HTERT RPE-1 (cell line): ENCODE data around the gene FAM114A1.
"Not testable (repeated sequence)": the region's sequence is repeated elsewhere in the genome, so short reads cannot be mapped to it uniquely, and the experiment has no call there.

ENCODE experiments used
- in situ Hi-C: fragments of 300-500 bp; cut with MboI; formaldehyde crosslinking; loops from 4 replicates; pipeline ENCODE4 v1.14.3; 2020; ENCODE audit warnings: low sequenced_read_pairs

Gene FAM114A1

DNA sequence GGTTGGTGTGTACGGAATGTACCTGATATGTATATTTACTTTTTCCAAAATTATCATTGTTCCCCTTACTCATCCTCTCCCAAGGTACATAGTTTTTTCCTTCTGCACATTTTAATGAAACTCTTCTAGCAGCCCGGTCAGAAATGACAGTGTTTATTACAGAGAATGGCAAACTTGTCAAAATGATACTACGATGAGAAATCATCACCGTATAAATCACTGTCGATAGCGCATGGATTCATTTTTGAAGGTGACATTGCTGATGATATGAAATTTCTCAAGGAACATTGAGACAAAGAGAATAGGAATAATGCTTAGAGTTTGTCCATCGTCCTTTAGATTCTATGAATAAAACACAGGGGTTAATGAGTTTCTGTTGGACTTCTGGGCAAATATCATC lies 30.6 kb downstream of the FAM114A1 start:
- in situ Hi-C loops, result no loop called here

- in situ Hi-C loops, result no loop called here
These were observed 34.6 kb downstream of the FAM114A1 start for GRCh38 chr4:38902221-38902620.

GRCh38 chr4:38902695-38903094 lies 35.1 kb downstream of the FAM114A1 start:
- in situ Hi-C loops, result no loop called here

- in situ Hi-C loops, result no loop called here
These were observed 36.6 kb downstream of the FAM114A1 start for GRCh38 chr4:38904090-38904666.

DNA sequence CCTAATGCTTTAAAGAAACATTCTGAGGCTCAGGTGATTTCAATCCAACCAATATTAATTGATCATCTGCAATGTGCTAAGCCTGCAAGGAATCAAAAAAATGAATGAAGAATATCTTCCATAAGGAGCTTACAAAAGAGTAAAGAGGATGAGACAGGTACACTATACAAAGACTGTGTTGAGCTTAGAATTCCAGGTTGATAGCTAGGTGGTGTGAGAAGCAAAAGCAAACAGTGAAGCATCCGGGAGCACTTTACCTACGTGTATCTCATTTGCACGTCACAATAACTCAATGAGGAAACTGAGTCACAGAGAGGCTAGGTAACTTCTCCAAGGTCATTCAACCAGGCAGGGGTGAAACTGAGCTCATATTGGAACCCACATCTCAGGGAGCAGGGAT lies 37.1 kb downstream of the FAM114A1 start:
- in situ Hi-C loops, result no loop called here

DNA sequence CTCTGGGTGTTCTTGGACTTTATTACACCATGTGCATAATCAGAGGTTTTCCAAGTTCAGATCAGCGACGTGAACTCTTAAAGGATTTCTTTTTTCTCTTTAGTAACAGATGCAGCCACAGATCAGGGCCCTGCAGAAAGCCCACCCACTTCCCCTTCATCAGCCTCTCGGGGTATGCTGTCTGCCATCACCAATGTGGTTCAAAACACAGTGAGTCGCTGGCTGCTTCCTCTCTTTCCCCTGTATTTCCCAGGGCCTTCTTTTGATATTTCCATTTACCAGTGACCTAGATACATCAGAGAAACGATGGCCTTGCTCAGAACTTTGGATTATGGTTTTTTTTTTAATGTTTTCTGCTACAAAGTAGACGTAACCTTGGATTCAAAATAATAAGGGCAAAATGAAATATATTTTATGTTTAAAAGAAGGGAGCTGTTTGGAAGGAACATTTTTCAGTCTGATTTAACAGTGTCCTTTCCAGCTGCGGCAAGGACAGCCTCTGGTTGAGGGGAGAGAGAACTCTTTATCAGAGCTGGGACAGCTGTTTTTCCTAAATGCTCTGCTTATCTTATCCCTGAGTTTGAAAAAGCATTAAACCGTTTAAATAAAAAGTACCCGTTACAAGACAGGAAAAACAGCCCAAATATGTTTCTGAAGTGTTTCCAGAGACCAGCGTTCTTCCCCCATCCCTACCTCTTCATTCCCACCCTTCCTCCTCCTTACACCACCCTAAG lies 38.2 kb downstream of the FAM114A1 start:
- in situ Hi-C loops, result no loop called here

DNA sequence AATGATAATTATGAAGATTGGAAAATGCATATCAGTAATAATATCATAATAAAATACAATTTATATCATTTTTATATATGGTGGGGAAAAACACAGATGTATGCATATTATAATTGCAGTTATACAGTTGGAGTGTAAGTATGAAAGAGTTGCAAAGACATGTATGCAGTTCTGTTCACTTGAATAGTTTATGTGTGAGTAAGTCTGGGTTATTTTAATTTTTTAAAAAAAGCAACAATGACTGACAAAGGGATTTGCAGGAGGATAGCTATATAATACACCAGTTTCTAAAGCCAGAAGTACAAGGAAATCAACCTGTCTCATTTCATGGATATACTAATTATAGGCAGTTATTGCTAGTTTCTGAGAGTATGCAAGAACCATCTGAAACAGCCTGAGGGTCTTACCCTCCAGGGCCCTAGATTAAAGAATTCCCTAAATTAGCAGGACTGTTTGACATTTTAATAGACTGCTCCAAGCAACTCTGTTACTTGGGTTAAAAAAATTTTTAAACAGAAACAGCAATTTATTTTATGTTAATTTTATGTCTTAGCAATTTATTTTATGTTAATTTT lies 40.2 kb downstream of the FAM114A1 start:
- in situ Hi-C loops, result no loop called here

- in situ Hi-C loops, result no loop called here
These were observed 41.4 kb downstream of the FAM114A1 start for GRCh38 chr4:38909015-38909414.

- in situ Hi-C loops, result no loop called here
These were observed 43.7 kb downstream of the FAM114A1 start for GRCh38 chr4:38911257-38911656.

DNA sequence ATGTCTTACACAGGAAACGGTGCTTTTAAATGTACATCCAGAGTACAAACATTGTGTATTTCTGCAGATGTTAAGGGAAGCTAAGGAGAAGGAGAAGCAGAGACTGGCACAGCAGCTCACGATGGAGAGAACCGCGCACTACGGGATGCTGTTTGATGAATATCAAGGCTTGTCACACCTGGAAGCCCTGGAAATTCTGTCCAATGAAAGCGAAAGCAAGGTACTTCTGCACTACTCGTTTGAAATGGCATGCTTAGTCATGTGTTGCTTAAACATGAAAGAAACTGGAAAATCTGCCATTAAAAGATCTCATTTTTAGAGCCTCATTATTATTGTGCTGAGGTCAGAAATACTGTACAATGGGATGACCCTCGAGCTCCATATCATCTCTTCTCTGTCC lies 47.2 kb downstream of the FAM114A1 start:
- in situ Hi-C loops, result no loop called here

- in situ Hi-C loops, result not testable (repeated sequence)
These were observed 48.7 kb downstream of the FAM114A1 start for GRCh38 chr4:38916267-38916666.

GRCh38 chr4:38917481-38918025 lies 49.9 kb downstream of the FAM114A1 start:
- in situ Hi-C loops, result no loop called here

GRCh38 chr4:38919494-38919893 lies 51.9 kb downstream of the FAM114A1 start:
- in situ Hi-C loops, result no loop called here

- in situ Hi-C loops, result no loop called here
These were observed 52.6 kb downstream of the FAM114A1 start for GRCh38 chr4:38920186-38920585.

DNA sequence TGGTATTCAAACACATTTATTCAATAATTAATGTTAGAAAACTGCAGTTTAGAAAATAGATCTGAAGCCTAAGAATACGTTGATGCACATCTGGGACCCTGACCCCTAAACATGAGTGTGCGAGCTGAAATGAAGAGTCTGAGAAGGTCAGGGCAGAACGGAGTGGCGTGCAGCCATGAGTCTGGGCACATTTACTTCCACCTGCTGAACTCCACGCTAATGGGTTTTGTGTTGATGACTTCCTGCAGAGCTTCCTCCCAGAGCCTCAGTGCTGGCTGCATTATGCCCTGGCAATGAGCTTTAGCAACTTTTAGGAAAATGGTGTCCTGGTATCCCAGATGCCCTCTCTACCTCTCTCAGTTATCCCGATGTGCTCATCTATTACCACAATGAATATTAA lies 53.1 kb downstream of the FAM114A1 start:
- in situ Hi-C loops, result no loop called here

DNA sequence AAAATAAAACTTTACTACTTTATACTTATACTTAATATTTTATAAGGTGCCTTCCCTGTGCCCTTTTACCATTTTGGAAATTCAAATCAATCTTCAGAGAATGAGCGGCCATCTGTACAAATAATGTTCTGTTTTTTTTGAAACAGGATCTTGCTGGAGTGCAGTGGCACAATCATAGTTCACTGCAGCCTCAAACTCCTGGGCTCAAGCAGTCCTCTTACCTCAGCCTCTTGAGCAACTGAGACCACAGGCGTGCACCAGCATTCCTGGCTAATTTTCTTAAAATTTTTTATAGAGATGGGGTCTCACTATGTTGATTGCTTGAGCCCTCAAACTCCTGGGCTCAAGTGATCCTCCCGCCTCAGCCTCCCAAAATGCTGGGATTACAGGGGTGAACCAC lies 53.5 kb downstream of the FAM114A1 start:
- in situ Hi-C loops, result no loop called here

DNA sequence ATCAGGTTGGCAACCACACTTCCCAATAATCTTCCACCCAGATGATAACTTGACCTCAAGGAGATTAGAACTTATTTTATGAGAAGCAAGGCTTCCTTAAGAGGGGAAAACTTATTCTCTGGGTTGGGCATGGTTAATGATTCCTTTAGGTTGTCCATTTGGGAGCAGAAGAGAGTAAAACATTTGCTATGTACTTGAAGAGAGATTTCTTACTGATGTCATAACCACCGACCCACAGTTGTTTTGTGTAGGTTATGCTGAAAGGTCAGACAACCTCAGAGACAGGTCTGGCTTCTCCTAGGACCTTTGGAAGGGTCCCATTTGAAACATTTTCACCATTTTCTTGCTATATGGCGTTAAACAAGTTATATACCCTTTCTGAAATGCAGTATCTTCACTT lies 56.1 kb downstream of the FAM114A1 start:
- in situ Hi-C loops, result no loop called here

- in situ Hi-C loops, result no loop called here
These were observed 56.7 kb downstream of the FAM114A1 start for GRCh38 chr4:38924353-38924752.

DNA sequence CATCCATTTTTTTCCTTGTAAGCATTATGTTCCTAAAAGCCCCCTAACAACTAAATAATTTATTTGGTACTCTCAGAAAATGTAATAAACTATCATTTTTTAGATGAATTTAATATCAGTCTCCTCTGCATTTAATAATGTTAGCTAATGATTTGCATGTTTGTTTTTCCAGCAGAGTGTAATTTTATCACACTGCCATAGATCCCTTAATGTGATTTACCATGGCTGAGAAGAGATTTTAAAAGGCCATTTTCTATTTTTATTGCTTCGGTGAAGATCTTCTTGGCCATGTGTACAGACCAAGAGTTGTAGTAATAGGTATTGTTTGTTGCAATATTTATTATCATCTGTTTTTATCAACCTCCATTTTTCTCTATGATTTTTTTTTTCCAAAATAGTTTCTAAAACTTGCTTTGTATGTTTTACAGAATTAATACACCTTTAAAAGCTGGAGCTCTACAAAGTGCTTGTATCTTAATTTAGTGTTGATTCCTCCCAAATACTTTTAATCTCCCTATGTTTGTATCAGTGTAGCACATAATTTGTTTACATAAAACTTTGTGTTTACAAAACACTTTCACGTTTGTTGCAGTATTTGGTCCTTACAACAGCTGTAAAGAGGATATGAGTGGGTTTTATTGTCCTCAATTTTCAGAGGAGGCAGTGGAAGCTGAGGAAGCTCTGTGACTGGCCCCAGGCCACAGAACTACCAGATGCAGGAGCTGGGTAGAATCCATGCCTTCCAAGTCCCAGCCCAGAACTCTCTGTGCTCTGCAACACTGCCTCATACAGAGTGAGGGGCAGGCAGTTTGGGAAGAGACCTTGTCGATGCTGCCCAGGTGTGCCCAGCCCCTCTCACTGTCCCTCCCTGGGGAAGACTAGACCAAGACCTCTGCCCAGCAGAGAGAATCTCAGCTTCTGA lies 58.1 kb downstream of the FAM114A1 start:
- in situ Hi-C loops, result no loop called here

DNA sequence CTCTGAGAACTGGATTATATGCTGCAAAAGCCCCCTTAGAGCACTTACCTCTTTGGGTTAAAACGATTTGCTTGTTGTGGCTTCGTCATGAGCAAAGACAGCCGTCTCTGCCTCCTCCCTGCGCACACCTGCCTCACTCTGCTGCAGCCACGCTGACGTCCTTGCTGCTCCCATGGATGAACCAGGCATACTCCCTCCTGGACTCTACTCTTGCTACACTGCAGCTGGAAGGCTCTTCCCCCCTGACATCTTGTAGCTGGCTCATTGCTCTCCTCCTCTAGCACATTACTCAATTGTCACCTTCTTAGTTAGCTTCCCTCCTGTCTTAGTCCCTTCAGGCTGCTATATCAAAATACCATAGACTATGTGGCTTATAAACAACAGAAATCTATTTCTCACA lies 59.3 kb downstream of the FAM114A1 start:
- in situ Hi-C loops, result no loop called here

- in situ Hi-C loops, result no loop called here
These were observed 61.0 kb downstream of the FAM114A1 start for GRCh38 chr4:38928568-38928967.
